GM19099 (cell line): ENCODE measurements around the gene ACP7.

Experiments
- POLR2A ChIP-seq: IDR thresholded peaks from 3 replicates; pipeline ENCODE4 v1.6.1; 2011; ENCODE audit warnings: low read depth; ENCODE audit not compliant: insufficient read length; ENCODE audit errors: extremely low read depth

Gene ACP7

DNA sequence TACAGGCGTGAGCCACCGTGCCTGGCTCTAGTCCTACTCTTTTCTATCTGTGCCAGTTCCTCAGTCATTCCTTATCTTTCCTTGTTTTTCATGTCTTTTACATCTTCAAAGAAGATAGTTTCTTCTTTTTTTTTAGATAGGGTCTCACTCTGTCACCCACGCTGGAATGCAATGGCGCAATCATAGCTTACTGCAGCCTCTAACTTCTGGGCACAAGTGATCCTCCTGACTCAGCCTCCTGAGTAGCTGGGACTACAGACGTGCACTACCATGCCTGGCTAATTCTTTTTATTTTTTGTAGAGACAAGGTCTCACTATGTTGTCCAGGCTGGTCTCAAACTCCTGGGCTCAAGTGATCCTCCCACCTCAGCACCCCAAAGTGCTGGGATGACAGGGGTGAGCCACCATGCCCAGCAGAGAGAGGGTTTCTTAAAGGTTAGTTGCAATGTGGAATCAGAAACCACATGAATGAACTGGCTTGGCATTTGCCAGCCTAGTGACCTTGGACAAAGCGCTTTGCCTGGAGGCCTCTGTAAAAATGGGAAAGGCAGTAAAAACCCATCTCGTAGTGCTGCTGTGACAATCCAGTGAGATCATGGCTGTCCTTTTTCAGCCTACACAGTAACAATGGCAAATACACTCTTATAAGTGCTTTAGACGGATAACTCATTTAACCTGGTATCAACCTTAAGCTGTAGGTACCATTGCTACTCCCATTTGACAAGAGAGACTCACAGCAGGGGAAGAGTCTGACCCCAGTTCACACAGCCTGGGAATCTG lies 3.9 kb downstream of the ACP7 start:
- no peak for TF ChIP-seq POLR2A

DNA sequence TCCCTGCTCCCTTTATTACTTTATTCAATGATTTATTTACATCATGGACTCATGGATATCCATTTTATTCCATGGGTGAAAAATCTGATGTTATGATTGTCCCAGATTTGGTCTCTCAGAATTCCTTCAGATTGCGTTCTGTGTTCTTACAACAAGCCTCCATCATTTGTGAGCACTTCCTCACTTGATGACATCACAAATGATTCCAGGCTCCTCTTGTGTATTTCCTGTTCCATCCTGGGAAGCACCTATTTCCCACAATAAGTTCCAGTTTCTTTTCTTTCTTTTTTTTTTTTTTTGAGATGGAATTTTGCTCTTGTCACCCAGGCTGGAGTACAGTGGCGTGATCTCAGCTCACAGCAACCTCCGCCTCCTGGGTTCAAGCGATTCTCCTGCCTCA lies 6.7 kb downstream of the ACP7 start:
- TF ChIP-seq POLR2A = no peak

DNA sequence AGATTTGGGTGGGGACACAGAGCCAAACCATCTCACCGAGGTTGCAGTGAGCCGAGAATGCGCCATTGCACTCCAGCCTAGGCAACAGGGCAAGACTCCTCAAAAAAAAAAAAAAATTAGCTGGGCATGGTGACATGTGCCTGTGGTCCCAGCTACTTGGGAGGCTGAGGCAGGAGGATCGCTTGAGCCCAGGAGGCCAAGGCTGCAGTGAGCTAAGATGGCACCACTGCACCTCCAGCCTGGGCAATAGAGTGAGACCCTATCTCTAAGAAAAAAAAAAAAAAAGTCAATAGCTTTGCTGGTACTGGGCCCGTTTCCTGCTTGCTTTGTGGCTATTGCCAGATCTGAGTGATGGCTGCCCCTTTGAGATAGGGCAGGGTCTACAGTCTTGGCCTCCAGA lies 13.1 kb downstream of the ACP7 start:
- no peak for TF ChIP-seq POLR2A

DNA sequence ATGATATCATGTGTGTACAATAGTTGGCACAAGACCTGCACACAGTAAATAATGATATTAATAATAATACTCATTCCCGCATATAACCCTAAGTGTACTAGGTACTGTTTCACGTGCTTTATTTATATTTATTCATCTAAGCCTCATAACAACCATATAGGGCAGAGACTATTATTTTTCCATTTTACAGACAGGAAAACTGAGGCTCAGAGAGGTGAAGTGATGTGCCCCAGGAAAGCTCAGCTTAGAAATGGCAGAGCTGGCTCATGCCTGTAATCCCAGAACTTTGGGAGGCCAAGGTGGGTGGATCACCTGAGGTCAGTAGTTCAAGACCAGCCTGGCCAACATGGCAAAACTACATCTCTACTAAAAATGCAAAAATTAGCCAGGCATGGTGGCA lies 13.6 kb downstream of the ACP7 start:
- TF ChIP-seq POLR2A = no peak

DNA sequence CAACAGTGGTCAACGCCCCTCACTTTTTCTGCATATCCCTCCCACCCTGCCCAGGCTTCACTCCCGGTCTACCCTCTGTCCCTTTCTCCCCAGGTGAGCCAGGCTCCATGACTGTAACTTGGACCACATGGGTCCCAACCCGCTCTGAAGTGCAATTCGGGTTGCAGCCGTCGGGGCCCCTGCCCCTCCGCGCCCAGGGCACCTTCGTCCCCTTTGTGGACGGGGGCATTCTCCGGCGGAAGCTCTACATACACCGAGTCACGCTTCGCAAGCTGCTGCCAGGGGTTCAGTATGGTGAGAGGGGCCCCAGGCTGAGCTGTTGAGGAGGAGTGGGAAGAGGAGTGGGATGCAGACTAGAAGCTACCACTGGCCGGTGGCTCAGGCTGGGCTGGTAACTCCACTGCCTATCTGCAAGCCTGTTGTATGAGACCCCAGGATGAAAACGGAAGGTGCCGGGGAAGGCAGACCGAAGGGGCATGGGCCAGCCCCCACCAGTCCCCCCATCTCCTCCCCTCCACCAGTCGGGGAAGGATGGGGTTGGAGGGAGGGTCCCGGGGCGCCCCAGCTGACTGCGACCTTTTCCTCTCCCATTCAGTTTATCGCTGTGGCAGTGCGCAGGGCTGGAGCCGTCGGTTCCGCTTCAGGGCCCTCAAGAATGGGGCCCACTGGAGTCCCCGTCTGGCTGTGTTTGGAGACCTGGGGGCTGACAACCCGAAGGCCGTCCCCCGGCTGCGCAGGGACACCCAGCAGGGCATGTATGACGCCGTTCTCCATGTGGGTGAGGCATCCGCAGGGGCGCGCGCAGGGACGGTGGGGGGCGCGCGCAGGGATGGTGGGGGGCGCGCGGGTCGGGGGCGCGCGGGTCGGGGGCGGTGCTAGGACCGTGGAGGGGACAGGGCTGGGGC lies 14.4 kb downstream of the ACP7 start:
- TF ChIP-seq POLR2A = no peak

DNA sequence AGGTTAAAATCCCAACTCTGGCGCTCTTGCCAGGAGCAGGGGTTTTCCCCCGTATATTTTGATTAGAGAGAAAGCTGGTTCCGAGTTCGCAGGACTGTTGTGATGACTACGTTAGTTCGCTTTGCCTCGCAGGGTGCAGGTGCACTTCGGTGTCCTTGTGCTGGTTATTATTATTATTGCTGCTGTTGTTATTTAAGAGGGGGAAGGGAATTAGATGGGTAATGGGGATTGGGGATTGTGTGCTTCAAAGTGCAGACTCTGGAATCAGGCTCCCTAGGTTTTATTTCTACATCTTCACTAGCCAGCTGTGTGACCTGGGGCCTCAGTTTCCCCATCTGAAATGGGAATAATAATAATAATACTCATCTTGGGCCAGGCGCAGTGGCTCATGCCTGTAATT lies 15.2 kb downstream of the ACP7 start:
- no peak for TF ChIP-seq POLR2A

DNA sequence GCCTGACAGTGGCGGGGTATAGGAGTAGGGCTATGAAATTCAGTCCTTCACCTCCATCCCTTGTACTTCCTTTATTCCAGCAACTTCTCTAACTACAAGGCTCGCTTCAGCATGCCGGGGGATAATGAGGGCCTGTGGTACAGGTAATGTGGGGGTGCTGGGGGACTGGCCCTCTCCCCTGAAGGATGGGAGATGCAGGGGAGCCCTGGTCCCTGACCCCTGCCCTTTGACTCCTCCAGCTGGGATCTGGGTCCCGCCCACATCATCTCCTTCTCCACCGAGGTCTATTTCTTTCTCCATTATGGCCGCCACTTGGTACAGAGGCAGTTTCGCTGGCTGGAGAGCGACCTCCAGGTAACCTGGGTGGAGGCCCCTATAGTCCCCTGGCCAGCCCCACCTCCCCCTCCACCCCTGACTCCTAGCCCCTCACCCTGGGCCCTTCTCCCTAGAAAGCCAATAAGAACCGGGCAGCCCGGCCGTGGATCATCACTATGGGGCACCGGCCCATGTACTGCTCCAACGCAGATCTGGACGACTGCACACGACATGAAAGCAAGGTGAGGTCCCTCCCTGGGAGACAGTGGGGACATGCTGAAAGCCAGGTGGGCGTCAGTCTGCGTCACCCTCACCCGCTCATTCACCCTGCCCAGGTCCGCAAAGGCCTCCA lies 16.5 kb downstream of the ACP7 start:
- no peak for TF ChIP-seq POLR2A

GRCh38 chr19:39103151-39103550 lies 19.0 kb downstream of the ACP7 start:
- TF ChIP-seq POLR2A = no peak

- TF ChIP-seq POLR2A = no peak
Measured at GRCh38 chr19:39104186-39104596, 20.0 kb downstream of the ACP7 start.

- TF ChIP-seq POLR2A = no peak
Measured at GRCh38 chr19:39106194-39106593, 22.0 kb downstream of the ACP7 start.

DNA sequence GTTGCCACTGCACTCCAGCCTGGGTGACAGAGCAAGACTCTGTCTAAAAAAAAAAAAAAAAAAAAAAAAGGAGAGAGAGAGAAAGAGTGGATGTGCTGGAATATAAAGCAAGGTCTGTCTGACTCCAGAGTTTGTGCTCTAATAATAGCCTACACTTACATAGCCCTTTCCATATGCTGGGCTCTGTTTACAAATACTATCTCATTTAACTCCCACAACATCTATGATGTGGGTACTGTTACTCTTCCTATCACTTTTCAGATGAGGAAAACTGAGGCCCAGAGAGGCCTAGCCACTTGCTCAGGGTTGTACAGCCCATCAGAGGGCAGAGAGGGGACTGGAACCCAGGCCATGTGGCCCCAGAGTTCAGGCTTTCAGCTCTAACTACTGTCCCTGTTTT lies 25.5 kb downstream of the ACP7 start:
- TF ChIP-seq POLR2A = no peak

GRCh38 chr19:39110263-39110967 lies 26.2 kb downstream of the ACP7 start:
- no peak for TF ChIP-seq POLR2A

DNA sequence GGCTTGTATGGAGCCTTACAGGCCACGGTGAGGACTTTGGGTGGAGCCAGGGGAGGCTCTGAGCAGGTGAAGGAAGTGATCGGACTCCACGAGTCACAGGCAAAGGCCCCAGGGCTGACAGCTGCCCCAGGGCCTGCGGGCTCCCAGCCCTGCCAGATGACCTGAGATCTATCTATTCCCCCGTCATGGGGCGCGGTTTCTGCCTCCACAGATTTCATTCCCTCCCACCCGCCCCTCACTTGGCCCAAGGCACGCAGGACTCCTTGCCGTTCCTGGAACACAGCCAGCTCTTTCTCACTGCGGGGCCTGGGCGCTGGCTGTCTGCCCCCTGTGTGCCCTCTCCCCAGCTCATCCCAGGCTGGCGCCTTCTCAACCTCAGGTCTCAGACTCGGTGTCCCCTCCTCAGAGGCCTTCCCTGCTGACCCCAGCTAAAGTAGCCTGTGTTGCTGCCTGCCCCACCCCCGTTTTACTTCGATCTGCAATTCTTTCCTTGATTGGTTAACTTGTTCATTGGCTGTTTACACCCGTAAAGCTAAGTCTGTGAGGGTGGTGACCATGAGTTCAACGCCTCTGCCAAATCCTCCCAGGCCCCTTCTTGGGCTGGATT lies 27.5 kb downstream of the ACP7 start:
- no peak for TF ChIP-seq POLR2A

DNA sequence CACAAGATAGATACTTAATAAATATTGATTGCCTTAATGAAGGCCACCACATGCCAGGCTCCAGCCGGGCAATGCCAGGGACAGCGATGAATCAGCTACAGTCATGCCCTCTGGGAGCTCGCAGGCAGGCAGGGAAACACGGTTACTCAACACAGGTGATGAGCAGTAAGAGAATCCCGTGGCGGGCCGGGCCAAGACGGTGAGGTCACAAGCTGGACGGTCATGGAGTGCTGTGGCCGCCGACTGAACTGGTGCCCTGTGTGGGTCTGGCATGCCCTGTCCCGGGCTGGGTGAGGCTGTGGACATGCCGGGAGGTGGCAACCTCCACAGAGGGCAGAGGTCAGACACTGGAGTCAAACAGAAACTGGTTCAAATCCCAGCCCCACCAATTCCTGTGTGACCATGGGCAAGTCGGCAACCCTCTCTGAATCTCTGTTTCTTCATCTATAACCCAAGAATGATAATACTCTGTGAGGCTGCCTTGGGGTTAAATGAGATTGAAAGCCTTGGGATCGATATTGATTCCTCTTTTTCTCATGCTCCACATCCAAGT lies 28.2 kb downstream of the ACP7 start:
- TF ChIP-seq POLR2A = no peak

DNA sequence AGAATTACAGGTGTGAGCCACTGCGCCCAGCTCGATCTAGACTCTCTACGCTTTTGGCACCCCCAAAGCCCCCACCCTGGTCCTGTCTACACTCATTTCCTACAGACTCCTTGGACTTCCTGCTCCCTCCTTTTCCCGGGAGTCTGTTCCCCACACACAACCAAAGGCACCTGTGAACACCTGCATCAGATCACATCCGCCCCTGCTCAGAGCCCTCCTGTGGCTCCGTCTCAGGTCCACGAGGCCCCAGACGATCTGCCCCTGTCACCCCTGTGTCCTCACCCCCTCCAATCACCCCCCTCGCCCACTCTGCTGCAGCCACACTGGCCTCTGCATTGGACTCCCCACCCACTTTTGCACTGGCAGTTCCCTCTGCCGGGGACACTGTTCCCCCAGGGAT lies 29.0 kb downstream of the ACP7 start:
- TF ChIP-seq POLR2A = no peak
